NCI-H510A (cell line): ENCODE measurements around the gene WDR43.

ENCODE experiments used
- DNase-seq: peaks from one replicate; lab custom pipeline; 2025; lab: John Stamatoyannopoulos, UW

WDR43 gene

DNA sequence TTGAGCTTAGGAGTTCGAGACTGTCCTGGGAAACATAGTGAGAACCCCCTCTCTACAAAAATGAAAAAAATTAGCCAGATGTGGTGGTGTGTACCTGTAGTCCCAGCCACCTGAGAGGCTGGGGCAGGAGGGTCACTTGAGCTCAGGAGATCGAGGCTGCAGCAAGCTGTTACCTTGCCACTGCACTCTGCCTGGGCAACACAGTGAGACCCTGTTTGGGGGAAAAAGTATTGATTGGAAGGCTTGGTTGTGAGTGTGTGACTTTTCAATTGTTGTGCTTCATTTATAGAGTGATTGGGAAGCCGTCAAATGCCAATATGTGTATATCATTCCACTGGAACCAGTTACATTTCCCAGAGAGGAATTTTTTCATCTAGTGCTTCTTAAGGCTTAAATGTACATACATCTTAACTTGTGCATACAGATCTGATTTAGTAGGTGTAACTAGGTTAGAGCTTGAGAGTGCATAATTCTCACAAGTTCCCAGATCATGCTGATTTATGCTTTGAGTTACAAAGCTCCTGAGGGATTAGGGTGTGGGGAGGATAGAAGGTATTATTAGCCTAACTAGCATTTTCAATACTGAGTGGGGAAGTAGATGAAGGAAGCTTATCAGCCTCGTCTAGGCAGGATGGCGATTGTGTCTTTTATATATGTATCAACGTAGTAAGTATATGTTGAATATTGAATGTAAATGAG lies 15.3 kb downstream of the WDR43 start:
- DNase-seq = no peak

DNA sequence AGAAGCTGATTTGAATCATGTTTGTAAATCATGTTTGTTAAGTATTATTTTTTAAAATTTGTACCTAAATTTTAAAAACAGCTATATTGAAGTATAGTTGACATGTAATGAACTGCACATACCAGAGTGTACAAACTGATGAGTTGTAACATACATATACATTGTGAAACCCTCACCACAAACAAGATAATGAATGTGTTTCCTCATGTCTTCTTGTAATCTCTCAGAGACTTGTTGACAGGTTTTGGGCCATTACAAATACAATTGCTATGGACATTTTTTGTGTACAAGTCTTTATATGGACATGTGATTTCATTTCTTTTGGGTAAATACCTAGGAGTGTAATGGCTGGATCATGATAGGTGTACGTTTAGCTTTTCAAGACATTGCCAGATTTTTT lies 21.5 kb downstream of the WDR43 start:
- no peak for DNase-seq

DNA sequence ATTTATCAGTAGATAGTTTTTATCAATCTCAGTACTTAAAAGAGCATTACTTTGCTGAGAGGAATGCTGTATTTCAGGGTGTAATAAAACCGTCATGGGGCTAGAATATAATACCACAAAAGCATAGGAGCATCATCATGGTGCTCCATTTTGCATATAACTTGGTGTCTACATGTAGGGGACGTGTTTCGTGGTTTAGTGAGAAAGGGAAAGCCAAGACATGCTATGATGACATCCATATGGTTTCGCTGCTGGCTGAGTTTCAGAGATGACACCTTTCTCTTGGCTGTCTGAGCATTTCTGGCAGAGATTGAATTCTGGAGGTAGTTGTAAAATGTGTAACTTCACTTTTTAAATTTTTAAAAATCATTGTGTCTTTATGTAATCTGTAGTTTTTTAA lies 32.4 kb downstream of the WDR43 start:
- no peak for DNase-seq

DNA sequence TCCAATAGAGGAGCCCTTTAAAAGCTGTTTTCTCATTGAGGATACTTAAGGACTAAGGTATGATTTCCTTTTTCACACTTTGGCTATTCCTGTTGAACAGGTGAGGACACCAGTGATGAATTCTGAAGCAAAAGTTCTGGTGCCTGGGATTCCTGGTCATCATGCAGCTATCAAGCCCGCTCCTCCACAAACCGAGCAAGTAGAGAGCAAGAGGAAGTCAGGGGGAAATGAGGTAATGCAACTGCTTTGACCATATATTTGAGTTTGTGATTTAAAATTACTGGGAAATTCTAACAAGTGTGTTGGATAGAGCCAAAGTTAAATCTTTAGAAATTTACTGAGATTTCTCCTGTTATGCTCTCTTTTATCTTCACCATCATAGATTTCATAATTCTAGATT lies 33.0 kb downstream of the WDR43 start:
- no peak for DNase-seq

DNA sequence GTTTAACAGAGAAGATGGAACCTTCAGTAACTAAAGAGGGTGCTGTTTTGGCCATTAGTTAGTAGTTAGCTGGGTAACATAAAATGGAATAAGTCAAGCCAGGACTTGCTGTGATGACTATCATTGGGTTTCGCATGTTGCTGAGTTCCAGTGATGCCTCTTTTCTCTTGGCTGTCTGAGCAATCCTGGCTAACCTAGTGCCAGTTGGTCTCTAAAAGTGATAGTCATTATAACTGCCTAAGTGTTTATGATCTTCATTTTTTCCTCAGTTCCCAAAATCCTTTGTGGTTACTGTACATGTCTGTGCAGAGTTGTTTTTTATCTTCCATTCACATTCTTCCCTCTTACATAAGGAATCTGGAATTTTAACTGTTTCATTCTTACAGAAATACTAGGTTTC lies 33.4 kb downstream of the WDR43 start:
- no peak for DNase-seq

DNA sequence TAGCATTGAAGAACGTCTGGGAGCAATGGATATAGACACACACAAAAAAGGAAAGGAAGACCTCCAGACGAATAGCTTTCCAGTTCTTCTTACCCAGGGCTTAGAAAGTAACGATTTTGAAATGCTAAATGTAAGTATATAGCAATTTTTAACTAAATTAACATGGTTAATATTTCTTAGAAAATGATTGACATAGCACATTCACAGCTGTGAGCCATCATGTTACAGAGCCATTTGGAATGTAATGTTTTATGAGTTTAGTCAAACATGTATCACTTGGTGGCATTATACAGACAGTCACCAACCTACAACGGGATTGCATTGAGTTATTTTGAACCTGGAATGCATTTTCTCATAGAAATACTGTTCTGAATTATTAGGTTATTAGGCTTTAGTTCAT lies 35.1 kb downstream of the WDR43 start:
- DNase-seq = no peak

DNA sequence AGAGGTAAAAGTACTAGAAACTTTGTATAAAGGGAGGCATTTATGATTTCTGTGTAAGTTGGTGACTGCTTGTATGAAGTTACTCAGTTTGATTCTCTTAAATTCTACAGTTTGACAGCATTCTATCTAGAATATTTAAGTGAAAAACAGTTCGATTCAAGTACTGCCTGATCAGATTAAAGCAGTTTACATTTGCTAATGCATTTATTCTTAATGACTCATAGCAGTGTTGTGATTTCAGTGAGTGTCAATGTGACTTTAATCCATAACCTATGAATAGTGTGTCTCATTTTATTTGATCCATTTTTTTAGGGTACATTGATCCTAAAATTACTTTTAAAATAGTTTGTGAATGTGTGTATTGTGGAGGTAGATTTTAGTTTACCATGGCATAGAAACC lies 35.7 kb downstream of the WDR43 start:
- DNase-seq = no peak

DNA sequence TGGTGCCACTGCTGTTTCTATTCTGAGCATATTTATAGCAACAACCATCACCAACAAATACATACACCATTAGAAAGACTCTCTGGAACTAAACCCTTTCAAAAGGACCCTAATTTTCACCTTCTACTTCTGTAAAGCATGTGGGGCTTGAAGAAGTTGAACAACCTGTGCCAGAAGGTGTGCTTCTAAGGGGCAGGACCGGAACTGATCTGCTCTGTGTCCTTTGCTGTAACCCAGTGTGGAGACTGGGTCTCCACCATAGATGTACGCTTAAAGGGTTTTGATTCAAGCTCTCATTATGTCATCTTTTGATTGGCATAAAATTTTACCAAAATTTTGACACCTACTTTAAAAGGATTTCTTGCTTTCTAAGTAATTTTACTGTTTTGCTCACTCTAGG lies 40.3 kb downstream of the WDR43 start:
- DNase-seq = no peak

DNA sequence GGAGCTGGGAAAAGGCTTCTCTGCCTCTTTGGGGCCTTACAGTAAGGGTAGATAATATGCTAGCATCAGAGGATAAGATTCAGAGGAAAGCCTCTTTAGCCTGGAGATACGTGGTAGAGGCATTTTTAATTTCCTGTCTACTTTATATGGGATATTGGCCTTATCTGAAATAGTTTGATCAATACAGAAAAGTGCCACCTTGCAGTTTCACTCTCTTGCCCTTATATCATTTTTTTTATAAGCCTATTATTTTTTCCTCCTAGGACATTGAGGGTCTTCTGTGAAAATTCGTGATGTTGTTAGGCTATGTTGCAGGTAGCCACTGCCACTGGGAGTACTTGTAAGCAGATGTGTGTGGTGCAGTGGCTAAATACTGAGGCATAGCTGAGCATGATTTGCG lies 46.5 kb downstream of the WDR43 start:
- DNase-seq = no peak

DNA sequence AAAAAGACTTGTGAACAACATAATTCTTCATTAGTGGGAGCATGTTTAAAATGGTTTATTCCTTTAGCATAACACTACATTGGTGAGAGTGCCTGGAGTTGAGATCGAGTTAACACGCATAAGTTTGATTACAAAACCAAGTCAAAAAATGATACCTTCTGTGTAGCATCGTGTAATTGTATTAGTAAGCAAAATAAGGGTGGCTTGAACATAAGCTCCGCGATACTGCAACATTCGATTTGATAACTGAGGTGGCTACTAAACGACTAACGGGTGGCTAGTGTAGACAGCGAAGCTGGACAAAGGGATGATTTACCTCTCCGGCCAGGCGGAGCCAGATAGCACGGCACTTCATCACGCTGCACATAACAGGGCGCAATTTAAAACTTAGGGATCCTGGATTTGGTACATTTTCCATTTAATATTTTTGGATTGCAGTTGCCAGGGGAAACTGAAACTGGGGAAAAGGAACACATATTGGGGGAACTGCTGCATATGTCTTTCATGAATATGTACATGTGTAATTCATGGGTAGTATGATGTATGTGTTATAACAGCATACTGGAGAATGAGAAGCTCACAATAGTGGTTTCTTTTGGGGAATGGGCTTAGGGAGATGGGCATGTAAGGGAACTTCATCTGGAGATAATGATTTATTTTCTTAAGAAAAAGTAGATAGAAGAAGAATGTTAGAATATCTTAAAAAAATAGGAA lies 50.2 kb downstream of the WDR43 start:
- DNase-seq = no peak

DNA sequence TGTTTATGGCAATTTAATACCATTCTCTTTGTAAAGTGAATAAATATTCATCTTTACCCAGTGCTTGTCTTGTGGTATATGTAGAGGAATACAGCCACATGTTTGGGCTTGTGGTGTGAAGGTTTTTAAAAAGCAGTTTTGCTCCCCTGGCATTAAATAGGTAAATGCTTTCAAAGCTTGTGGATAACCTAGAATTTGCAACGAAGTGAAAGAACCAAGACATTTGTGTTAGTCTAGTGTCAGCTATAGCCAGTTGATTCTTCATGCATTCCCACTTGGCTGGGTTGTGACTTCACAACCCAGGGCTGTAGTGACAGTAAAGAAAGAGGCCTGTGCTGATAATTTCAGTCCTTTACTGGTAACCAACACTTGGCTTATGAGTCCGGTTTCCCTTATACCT lies 53.7 kb downstream of the WDR43 start:
- DNase-seq = no peak

DNA sequence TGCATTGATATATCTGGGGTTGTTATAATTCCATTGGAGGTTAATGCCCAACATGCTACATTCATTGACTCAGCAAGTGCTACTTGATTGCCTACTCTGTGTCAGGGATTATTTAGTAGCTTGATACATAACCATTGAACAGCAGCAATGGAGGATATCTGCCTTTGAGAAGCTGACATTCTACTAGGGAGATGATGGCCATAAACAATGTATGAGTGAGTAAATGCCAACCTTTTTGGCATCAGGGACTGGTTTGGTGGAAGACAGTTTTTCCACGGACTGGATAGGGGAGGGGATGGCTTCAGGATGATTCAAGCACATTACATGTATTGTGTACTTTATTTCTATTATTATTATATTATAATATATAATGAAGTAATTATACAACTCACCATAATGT lies 54.7 kb downstream of the WDR43 start:
- DNase-seq = no peak

DNA sequence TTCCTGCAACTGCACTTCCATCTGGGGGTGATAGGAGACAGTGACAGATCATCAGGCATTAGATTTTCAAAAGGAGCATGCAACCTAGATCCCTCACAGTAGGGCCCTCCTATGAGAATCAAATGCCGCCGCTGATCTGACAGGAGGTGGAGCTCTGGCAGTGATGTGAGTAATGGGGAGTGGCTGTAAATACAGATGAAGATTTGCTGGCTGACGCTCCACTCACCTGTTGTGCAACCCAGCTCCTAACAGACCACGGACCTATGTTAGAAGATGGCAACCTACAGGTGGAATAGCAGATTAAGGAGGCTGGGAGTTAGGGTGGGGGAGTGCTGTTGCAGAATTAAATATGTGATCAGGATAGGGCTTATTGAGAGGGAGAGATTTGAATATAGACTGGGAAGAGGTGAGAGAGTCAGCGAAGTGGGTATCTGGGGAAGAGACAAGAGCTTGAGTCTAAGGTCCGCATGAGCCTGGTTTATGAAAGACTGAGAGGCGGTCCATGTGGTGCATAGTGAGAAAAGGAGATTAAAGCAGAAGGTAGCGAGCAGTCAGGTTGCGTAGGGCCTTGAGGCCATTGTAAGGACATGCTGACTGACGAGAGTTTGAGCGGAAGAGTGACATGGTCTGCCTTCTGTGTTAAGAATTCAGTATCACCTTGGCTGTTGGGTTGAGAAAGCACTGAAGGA lies 55.3 kb downstream of the WDR43 start:
- no peak for DNase-seq

DNA sequence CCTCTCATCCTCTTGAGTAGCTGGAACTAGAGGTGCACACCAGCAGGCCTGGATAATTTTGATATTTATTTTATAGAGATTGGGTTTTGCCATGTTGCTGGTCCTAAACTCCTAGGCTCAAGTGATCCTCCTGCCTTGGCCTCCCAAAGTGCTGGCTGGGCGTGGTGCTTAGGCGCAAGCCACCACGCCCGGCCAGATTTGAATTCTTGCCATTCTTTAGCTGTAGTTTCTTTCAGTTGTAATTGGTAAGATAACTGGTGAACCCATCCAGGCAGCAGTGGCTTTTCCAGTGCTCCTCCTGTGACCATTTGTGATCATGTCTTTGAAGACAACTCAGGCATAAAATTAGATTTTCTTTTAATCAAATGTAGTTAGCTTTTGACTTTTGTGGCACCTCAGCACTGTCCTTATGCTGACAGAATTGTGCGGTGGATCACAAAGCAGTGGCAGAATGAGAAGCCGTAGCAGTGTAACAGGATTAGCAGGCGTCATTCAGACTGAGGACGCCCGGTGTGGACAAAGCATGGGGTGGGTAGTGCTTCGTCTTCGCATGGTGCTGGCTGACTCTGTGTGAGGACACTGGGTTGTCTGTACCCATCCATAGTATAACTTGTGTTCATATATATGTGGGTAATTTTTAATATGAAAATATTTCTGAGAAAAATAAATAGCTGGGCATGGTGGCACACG lies 56.6 kb downstream of the WDR43 start:
- no peak for DNase-seq

DNA sequence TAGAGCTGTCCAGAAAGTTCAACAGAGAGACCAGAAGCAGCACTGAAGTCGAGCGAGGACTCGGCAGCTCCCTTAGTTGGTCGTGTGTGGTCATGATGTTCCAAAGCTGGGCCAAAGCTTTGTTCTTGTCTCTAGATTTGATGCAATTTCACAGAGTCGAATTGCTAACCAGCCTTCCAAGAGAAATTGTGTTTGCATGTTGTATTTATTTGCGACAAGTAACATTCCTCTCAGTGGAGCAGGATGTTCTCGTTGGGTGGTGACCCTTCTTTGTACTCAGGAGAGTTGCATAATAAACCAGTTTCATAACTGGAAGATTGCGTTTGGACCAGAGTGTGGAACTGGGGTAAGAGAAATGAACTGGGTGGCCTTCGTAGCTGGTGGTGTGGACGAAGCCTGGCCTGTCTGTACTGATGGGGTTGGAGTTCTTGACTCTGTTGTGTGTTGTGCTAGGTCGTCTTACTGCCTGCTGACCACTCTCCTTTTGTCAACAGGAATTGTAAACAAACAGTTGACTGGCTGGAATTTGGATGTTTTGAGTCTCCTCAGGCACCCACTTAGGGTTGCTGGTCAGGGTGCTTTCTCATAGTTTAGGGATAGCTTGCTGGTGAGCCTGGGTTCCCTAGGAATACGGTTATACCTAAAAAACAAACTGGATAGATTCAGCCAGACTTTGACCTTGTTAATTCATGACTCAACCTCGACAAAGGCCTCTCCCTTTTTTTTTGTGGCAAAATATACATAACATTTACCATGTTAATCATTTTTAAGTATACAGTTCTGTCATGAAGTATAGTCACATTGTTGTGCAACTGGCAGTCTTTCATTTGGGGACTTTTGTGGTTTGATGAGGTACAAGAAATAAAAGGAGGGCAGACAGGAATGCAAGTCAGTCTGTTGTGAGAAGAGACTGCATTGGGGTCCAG lies 57.7 kb downstream of the WDR43 start:
- DNase-seq = no peak

DNA sequence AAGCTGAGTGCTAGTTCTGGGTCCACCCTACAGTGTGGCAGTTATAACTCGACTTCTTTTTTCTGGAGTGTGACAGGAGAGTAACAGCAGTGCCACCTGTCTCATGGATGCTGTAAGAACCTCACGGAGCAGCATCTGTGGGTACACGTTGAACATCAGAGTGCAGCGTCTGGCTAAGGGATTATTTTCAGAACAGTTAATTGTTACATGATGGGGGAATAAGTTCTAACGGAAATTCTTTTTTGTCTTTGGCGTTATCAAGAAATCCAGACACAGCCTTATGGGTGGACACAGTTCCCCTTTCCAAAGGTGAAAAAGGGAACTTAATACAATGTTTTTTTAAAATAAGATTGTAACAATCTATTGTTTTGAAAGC lies 58.4 kb downstream of the WDR43 start:
- DNase-seq = no peak

DNA sequence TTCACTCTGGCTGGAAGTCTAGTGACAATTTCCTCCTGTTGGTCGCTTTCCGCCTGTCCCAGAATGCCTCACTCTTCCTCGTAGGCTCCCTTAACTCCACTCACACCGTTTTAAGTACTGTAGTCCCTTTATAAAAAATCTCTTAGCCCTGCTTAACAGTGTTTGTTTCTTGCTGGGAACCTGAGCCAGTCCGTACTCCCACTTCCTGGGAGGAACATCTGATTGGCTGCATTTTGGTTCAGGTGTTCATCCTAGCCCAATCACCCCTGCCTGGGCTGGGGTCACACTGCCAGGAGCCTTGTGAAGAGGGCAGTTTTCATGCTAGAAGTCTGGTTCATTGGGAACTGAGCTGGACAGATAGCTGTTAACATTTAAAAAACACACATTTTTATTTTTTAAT lies 61.0 kb downstream of the WDR43 start:
- DNase-seq = no peak

DNA sequence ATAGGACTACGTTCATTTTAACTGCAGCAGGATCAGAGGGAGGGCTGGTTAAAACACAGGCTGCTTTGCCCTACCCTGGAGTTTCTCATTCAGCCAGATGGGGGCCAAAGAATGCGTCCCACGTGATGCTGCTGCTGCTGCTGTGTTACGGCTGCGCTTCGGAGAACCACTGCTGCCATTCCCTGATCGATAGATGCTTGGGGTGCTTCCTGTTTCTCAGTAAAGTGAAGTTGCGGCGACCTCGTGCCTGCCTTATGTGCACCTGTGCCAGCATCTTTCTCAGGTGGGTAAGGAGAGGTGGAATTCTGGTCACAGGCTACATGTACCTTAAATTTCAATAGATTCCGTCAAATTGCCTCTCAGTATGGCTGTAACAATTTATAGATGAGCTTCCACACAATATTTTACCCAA lies 62.0 kb downstream of the WDR43 start:
- no peak for DNase-seq

DNA sequence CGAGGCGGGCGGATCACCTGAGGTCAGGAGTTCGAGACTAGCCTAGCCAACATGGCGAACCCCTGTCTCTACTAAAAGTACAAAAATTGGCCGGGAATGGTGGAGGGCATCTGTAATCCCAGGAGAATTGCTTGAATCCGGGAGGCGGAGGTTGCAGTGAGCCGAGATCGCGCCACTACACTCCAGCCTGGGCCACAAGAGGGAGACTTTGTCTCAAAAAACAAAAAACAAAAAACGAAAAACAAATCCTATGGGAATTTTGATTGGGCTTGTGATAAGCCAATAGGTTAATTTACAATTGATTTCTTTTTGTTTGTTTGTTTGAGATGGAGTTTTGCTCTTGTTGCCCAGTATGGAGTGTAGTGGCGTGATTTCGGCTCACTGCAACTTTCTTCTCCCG lies 62.4 kb downstream of the WDR43 start:
- no peak for DNase-seq

DNA sequence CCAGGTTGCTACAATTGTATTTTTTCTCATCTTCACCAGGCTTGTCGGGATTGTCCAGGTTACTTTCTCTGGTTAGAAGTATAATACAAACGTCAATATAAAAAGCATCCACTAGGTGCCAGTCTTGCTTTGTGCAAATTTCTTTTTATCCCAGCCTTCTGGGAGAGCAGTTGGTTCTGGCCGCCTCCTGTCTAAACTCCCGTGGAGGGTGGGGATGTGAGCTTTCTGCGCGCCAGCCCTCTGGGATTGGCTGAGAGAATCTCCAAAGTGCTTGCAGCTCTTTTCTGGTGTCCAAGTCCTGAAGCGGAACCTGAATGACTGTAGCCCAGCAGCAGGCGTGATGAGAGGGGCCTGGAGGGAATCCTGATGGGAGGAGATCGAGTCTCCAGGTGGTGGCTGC lies 64.2 kb downstream of the WDR43 start:
- DNase-seq = peak; percentile 33

DNA sequence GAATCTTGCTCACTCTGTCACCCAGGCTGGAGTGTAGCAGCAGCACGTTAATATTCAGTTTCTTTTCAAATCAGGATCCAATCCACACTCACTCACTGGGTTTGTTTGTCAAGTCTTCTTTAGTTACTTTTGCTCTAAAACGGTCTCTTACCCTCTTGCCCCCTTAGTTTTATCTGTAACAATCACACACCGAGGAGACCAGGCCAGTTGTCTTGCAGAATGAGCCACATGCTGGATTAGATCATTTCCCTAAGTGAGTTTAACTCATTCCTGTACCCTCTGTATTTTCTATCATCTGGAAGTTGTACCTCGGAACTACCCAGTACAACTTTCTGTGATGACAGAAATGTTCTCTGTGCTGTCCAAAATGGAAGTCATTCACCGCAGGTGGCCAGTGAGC lies 65.9 kb downstream of the WDR43 start:
- DNase-seq = no peak

DNA sequence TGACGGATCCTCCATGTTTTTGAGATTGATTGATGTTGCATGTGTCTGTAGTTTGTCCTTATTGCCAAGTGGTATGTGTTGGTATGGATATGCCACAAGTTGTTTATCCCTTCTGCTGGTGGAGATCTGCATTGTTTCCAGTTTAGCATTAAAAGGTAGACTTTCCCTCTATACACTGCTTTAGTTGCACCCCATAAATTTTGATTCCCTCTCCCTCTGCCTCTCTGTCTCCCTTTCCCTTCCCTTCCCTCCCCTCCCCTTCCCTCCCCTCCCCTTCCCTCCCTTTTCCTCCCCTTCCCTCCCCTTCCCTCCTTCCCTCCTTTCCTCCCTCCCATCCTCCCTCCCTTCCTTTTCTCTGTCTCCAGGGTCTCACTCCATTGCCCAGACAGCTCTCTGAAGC lies 68.0 kb downstream of the WDR43 start:
- no peak for DNase-seq
